Endothelial cell of umbilical vein (primary cell): ENCODE measurements around the gene VEGFA. TPM values are rescaled to one million over a fixed set of nuclear protein-coding genes. Genes with fewer than 3 reads are reported as not detected.

ENCODE experiments used
- BruUV-seq: library from RNA; stranded (reverse); fragments of 400-500 nt; replicated peaks from 2 replicates; lab custom pipeline; 2021; lab: Mats Ljungman, UMichigan
- CTCF ChIA-PET: fragments of 300-600, 350-600 bp; sonication (Branson Sonifier 250); formaldehyde crosslinking; loops from one replicate; lab custom pipeline; 2021; ENCODE audit warnings: antibody characterized with exemption, inconsistent platforms; lab: Charles Lee
- POLR2A ChIA-PET: fragments of 300-600, 350-600 bp; sonication (Branson Sonifier 250); formaldehyde crosslinking; loops from one replicate; lab custom pipeline; 2021; ENCODE audit warnings: antibody characterized with exemption, inconsistent platforms; lab: Charles Lee
- DNase-seq: peaks from one replicate; pipeline ENCODE4 v3.0.0-alpha.2; 2011; ENCODE audit warnings: low read depth, low spot score
- FAIRE-seq: peaks from 2 replicates; lab custom pipeline; 2011; peaks lifted over from hg19 to GRCh38; lab: Jason Lieb, UNC
- H2AFZ ChIP-seq: 2 replicates; pipeline ENCODE4 v1.6.0; 2012; ENCODE audit warnings: low read depth, low read length, control low read depth, inconsistent platforms
- H3K27ac ChIP-seq: 2 replicates; pipeline ENCODE4 v1.5.1; 2011; ENCODE audit warnings: low read depth, mild to moderate bottlenecking, control low read depth, low read length, moderate library complexity; ENCODE audit not compliant: insufficient read depth
- H3K27me3 ChIP-seq, 2 experiments: 2 replicates each; pipeline versions ENCODE4 v1.6.0 to v1.6.1; 2011; ENCODE audit warnings: low read length in 2 of 2, mixed read lengths in 1 of 2; ENCODE audit not compliant: control insufficient read depth in 2 of 2, insufficient read depth in 2 of 2
- H3K36me3 ChIP-seq, 2 experiments: 2 replicates in 1 of 2; 3 replicates in 1 of 2; pipeline ENCODE4 v1.5.1; 2011; ENCODE audit warnings: low read length in 2 of 2, mild to moderate bottlenecking in 1 of 2, moderate library complexity in 1 of 2; ENCODE audit not compliant: control insufficient read depth in 2 of 2, insufficient read depth in 2 of 2; ENCODE audit errors: extremely low read depth in 1 of 2
- H3K4me1 ChIP-seq: 3 replicates; pipeline ENCODE4 v1.5.1; 2011; ENCODE audit warnings: mild to moderate bottlenecking, low read length; ENCODE audit not compliant: control insufficient read depth, insufficient read depth; ENCODE audit errors: extremely low read depth
- H3K4me2 ChIP-seq: 2 replicates; pipeline ENCODE4 v1.6.1; 2011; ENCODE audit warnings: low read length, control low read depth, mixed read lengths; ENCODE audit not compliant: insufficient read depth
- H3K4me3 ChIP-seq, 3 experiments: fragments of 200-600 bp in 1 of 3; sonication (generic), shearing (Covaris generic) in 1 of 3; replicated peaks in 1 of 3; 2 replicates each; pipeline ENCODE4 v1.5.1; 2011 to 2016; ENCODE audit warnings: control low read depth in 3 of 3, low read length in 3 of 3, mild to moderate bottlenecking in 2 of 3, inconsistent platforms in 1 of 3, low read depth in 1 of 3, moderate library complexity in 1 of 3; ENCODE audit not compliant: insufficient read depth in 1 of 3
- H3K79me2 ChIP-seq: 2 replicates; pipeline ENCODE4 v1.6.0; 2012; ENCODE audit warnings: low read length, inconsistent platforms; ENCODE audit not compliant: control insufficient read depth, insufficient read depth
- H3K9ac ChIP-seq: replicated peaks from 2 replicates; pipeline ENCODE3; 2011; ENCODE audit warnings: low read length, control low read depth; ENCODE audit not compliant: insufficient read depth; ENCODE audit errors: extremely low read depth
- H3K9me1 ChIP-seq: replicated peaks from 3 replicates; pipeline ENCODE4 v1.6.0; 2011; ENCODE audit warnings: mild to moderate bottlenecking, low read length; ENCODE audit not compliant: control insufficient read depth, insufficient read depth; ENCODE audit errors: extremely low read depth
- H3K9me3 ChIP-seq: replicated peaks from 2 replicates; pipeline ENCODE4 v1.5.1; 2012; ENCODE audit warnings: low read length, inconsistent platforms; ENCODE audit not compliant: control insufficient read depth, insufficient read depth
- H4K20me1 ChIP-seq: replicated peaks from 2 replicates; pipeline ENCODE3; 2011; ENCODE audit warnings: mild to moderate bottlenecking, low read length; ENCODE audit not compliant: control insufficient read depth, insufficient read depth; ENCODE audit errors: extremely low read depth
- EZH2 ChIP-seq: IDR thresholded peaks from 2 replicates; pipeline ENCODE4 v1.6.1; 2012; ENCODE audit warnings: borderline replicate concordance, low read depth, mild to moderate bottlenecking, moderate library complexity, low read length, inconsistent platforms; ENCODE audit not compliant: severe bottlenecking
- FOS ChIP-seq: IDR thresholded peaks from 2 replicates; pipeline ENCODE4 v1.6.1; 2011; ENCODE audit warnings: mild to moderate bottlenecking, low read length, moderate library complexity, borderline replicate concordance; ENCODE audit not compliant: insufficient read depth
- MYC ChIP-seq: IDR thresholded peaks from one replicate; pipeline ENCODE4 v1.6.1; 2011; ENCODE audit warnings: mild to moderate bottlenecking, low read depth, low read length
- POLR2AphosphoS5 ChIP-seq: IDR thresholded peaks from 2 replicates; pipeline ENCODE4 v1.6.1; 2012; ENCODE audit warnings: low read depth, mild to moderate bottlenecking, control low read depth, low read length, moderate library complexity; ENCODE audit not compliant: insufficient read depth
- dilution Hi-C: fragments of 300-500 bp; cut with MboI; formaldehyde crosslinking; loops from one replicate; pipeline ENCODE4 v1.15.0; 2019; ENCODE audit warnings: low sequenced_read_pairs; ENCODE audit not compliant: extremely low pct_ligation_motif_present
- intact Hi-C: fragments of 100-400 bp; cut with micrococcal nuclease; formaldehyde crosslinking; loops from one replicate; pipeline ENCODE4 v1.10.0; 2022
- polyA plus RNA-seq, 4 experiments: library from polyadenylated mRNA; depleted of rRNA in 3 of 4; stranded (reverse) in 3 of 4; unstranded in 1 of 4; fragments of >200 nt; gene quantifications; 2 replicates each; pipeline versions ENCODE4 v1.2.1 to v1.2.3, GENCODE V29; 2011 to 2012; ENCODE audit warnings: missing spikeins in 1 of 4
- total RNA-seq: library from RNA; stranded (reverse); gene quantifications from 2 replicates; pipeline ENCODE4 v1.2.3, GENCODE V29; 2021
- TF ChIP-seq, protein P1 (sequence below), 2 donors: IDR thresholded peaks; 1 replicate in 1 of 2; 2 replicates in 1 of 2; pipeline ENCODE4 v1.5.1; 2011; ENCODE audit warnings: low read length in 2 of 2, mild to moderate bottlenecking in 2 of 2, moderate library complexity in 2 of 2, control low read depth in 1 of 2, inconsistent platforms in 1 of 2, low read depth in 1 of 2; ENCODE audit not compliant: insufficient read depth in 1 of 2; ENCODE audit errors: extremely low read depth in 1 of 2

The VEGFA gene
- total and polyA plus RNA-seq, 2 donors (not counting 3 experiments of a cell fraction or from before 2014, with no cell fraction given) = 18.1 to 19.9 TPM

DNA sequence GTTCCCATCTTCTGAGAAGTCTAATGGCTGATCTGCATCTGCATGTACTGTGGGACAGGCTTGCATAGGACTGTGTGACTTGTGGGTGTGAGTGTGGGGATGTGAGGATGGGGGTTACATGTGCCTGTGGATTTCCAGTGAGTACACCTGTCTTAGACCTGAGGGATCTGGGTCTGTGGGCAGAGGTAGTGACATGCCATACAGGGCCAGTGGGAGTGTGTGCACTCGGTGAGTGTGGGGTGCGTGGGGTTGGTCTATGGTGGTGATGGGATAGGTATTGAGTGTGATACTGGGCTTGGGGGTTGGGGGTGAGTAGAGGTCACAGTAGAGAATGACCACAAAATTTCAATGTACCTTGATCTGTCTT, 41.7 kb downstream of the VEGFA start:
- CTCF ChIA-PET = no interaction called here
- intact Hi-C loops = no loop called here
- BruUV-seq = no TSS peak
- POLR2A ChIA-PET = no interaction called here
- H3K27me3 ChIP-seq = peaks cover 0 to 8% of the 10 kb centered on the region in 2 experiments
- no peaks in the 10 kb centered on the region for H3K79me2 ChIP-seq
- no peak for TF ChIP-seq POLR2AphosphoS5
- no peak for TF ChIP-seq EZH2
- TF ChIP-seq MYC = no peak
- TF ChIP-seq FOS = no peak
- TF ChIP-seq, protein P1, sequence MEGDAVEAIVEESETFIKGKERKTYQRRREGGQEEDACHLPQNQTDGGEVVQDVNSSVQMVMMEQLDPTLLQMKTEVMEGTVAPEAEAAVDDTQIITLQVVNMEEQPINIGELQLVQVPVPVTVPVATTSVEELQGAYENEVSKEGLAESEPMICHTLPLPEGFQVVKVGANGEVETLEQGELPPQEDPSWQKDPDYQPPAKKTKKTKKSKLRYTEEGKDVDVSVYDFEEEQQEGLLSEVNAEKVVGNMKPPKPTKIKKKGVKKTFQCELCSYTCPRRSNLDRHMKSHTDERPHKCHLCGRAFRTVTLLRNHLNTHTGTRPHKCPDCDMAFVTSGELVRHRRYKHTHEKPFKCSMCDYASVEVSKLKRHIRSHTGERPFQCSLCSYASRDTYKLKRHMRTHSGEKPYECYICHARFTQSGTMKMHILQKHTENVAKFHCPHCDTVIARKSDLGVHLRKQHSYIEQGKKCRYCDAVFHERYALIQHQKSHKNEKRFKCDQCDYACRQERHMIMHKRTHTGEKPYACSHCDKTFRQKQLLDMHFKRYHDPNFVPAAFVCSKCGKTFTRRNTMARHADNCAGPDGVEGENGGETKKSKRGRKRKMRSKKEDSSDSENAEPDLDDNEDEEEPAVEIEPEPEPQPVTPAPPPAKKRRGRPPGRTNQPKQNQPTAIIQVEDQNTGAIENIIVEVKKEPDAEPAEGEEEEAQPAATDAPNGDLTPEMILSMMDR (IDR thresholded peaks at IDR 0.05; ENCODE audit: extremely low read depth in 1 of 2, insufficient read depth in 1 of 2, low read depth in 1 of 2, low read length in 2 of 2) = no peak
- no peaks in the 10 kb centered on the region for H3K36me3 ChIP-seq
- no peaks in the 10 kb centered on the region for H4K20me1 ChIP-seq
- no peaks in the 10 kb centered on the region for H3K9me3 ChIP-seq
- dilution Hi-C loops = no loop called here
- H3K4me3 ChIP-seq = no peak overlapping the region
- no peak overlapping the region for H3K27ac ChIP-seq
- H2AFZ ChIP-seq = no peak overlapping the region
- no peak for FAIRE-seq
- H3K9ac ChIP-seq = no peak overlapping the region
- H3K4me1 ChIP-seq = no peaks in the 10 kb centered on the region
- no peak for DNase-seq
- no peak overlapping the region for H3K4me2 ChIP-seq
- no peaks in the 10 kb centered on the region for H3K9me1 ChIP-seq
